ENCODE results near the gene TBX20. TPM values are rescaled to one million over a fixed set of nuclear protein-coding genes. Genes with fewer than 3 reads are reported as not detected.
"Not testable (repeated sequence)": the region's sequence is repeated elsewhere in the genome, so short reads cannot be mapped to it uniquely, and the experiment has no call there.

Gene TBX20
- total RNA-seq, 1 experiment from 2014 or later, result not detected

DNA sequence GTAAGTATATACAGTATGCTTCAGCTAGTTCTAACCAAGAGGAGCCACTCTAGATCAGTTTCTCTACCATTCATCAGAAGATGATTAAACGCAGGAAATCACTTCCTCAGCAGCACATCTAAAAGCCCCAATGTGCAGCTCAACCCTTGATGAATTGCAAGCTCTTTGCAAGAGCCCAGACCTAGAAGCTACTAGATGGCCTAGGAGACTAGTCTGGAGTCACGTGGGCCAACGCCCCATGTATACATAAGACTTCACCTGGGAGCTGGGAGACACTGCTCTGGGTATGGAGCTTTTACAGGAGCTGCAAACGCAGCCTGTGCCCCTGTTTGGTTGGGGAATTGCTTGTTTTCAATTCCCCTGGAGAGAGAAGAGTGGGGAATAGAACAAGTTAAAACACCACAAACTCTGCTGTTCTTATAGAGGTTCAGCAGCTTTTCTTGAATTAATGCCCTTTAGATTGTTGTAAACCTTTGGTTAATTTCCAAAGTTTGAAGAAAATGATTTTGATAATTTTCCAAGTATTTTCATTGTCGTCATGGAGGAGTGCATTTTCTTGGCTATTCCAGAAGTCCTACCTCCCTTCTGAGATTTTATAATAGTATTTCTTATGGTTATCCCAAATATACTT, 69.9 kb downstream of the TBX20 start:
- H3K23me2 ChIP-seq (ENCODE audit: insufficient read length, low read depth, low read length, poor library complexity, severe bottlenecking); H3K4ac ChIP-seq (ENCODE audit: low read depth, low read length); H4K20me1 ChIP-seq (ENCODE audit: control insufficient read depth, insufficient read depth, insufficient read length); H3K56ac ChIP-seq (ENCODE audit: insufficient read length, low read depth, low read length); H3K79me1 ChIP-seq (ENCODE audit: insufficient read depth, low read depth, low read length, poor library complexity, severe bottlenecking); H4K5ac ChIP-seq (ENCODE audit: insufficient read length, low read depth, low read length); H3K18ac ChIP-seq (ENCODE audit: insufficient read length, low read depth, low read length); H3K9me3 Mint-ChIP-seq; H3T11ph ChIP-seq (ENCODE audit: low read length); H3K9me3 ChIP-seq (ENCODE audit: control insufficient read depth, low read depth, low read length); H4K8ac ChIP-seq (replicated peaks; ENCODE audit: insufficient read length, low read depth, low read length); H3K27ac Mint-ChIP-seq; H3K4me3 Mint-ChIP-seq; H2BK120ac ChIP-seq (ENCODE audit: low read depth, low read length, poor library complexity, severe bottlenecking); H3K14ac ChIP-seq (ENCODE audit: insufficient read depth, low read length); H3K4me1 ChIP-seq (ENCODE audit: insufficient read depth, low read length); H3K23ac ChIP-seq (ENCODE audit: insufficient read length, low read depth, low read length); H2BK12ac ChIP-seq (ENCODE audit: insufficient read length, low read depth, low read length); H3K79me2 ChIP-seq (ENCODE audit: insufficient read depth, low read length); H2BK20ac ChIP-seq (ENCODE audit: low read depth, low read length, poor library complexity, severe bottlenecking); H4K91ac ChIP-seq (ENCODE audit: insufficient read length, low read depth, low read length); H2BK5ac ChIP-seq (ENCODE audit: insufficient read length, low read length); H3K9ac ChIP-seq (ENCODE audit: extremely low read depth, insufficient read length, low read length); H3K4me2 ChIP-seq (ENCODE audit: insufficient read depth, insufficient read length, low read length); H3K27me3 ChIP-seq (ENCODE audit: insufficient read depth, low read length); H2AK5ac ChIP-seq (ENCODE audit: insufficient read length, low read length); H2BK15ac ChIP-seq (ENCODE audit: low read depth, low read length); H3K27ac ChIP-seq (ENCODE audit: insufficient read length, low read depth, low read length); H3K36me3 Mint-ChIP-seq (ENCODE audit: insufficient read depth in 1 of 3, low read depth in 3 of 3); H2AFZ ChIP-seq (ENCODE audit: low read length): not testable (repeated sequence)
- peaks cover 45% of the 10 kb centered on the region for H3K27me3 Mint-ChIP-seq (ENCODE audit: low read depth)
- peaks cover 7 to 14% of the 10 kb centered on the region in 2 experiments for H3K4me1 Mint-ChIP-seq
- DNase-seq, result peak; percentile 27
- no CpG with 5 or more reads among the region's 5 CpGs for WGBS (ENCODE audit: extremely low coverage, insufficient read length, low lambda C conversion rate)

DNA sequence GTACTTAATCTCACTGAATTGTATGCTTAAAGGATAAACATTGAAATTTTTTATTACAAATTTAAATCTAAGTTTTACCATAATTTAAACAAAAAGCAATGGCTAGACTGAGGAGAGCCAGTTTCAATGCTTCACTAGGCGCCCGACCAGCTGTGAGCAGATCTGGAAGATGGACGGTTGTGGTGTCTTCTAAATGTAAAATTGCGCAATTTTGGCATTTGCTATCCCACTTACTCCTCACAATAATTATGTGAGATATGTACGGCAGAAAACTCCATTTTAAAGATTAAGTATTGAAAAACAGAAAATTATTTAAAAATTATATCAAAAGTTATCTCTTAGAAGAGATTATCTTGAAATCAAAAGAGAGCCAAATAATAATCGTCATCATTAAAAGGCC, 73.2 kb downstream of the TBX20 start:
- H3K4me3 Mint-ChIP-seq; H3K79me2 ChIP-seq (ENCODE audit: insufficient read depth, low read length); H2BK120ac ChIP-seq (ENCODE audit: low read depth, low read length, poor library complexity, severe bottlenecking); H4K5ac ChIP-seq (ENCODE audit: insufficient read length, low read depth, low read length); H3K36me3 Mint-ChIP-seq (ENCODE audit: insufficient read depth in 1 of 3, low read depth in 3 of 3); H3K27ac ChIP-seq (ENCODE audit: insufficient read length, low read depth, low read length); DNase-seq; H3K9ac ChIP-seq (ENCODE audit: extremely low read depth, insufficient read length, low read length); H3K23me2 ChIP-seq (ENCODE audit: insufficient read length, low read depth, low read length, poor library complexity, severe bottlenecking); H3K79me1 ChIP-seq (ENCODE audit: insufficient read depth, low read depth, low read length, poor library complexity, severe bottlenecking); H3K4me2 ChIP-seq (ENCODE audit: insufficient read depth, insufficient read length, low read length); H3K27me3 ChIP-seq (ENCODE audit: insufficient read depth, low read length); H2BK20ac ChIP-seq (ENCODE audit: low read depth, low read length, poor library complexity, severe bottlenecking); H3K9me3 Mint-ChIP-seq; H3K56ac ChIP-seq (ENCODE audit: insufficient read length, low read depth, low read length); H3K14ac ChIP-seq (ENCODE audit: insufficient read depth, low read length); H3T11ph ChIP-seq (ENCODE audit: low read length); H2BK15ac ChIP-seq (ENCODE audit: low read depth, low read length); H3K27ac Mint-ChIP-seq; H4K91ac ChIP-seq (ENCODE audit: insufficient read length, low read depth, low read length); H2BK5ac ChIP-seq (ENCODE audit: insufficient read length, low read length); H3K23ac ChIP-seq (ENCODE audit: insufficient read length, low read depth, low read length); H3K9me3 ChIP-seq (ENCODE audit: control insufficient read depth, low read depth, low read length); H4K8ac ChIP-seq (replicated peaks; ENCODE audit: insufficient read length, low read depth, low read length); H4K20me1 ChIP-seq (ENCODE audit: control insufficient read depth, insufficient read depth, insufficient read length); H3K4me1 Mint-ChIP-seq; H3K4ac ChIP-seq (ENCODE audit: low read depth, low read length); H3K4me1 ChIP-seq (ENCODE audit: insufficient read depth, low read length); H2AK5ac ChIP-seq (ENCODE audit: insufficient read length, low read length); H2AFZ ChIP-seq (ENCODE audit: low read length); H2BK12ac ChIP-seq (ENCODE audit: insufficient read length, low read depth, low read length); H3K18ac ChIP-seq (ENCODE audit: insufficient read length, low read depth, low read length): not testable (repeated sequence)
- H3K27me3 Mint-ChIP-seq (ENCODE audit: low read depth), result peaks cover 19% of the 10 kb centered on the region
- no CpG with 5 or more reads among the region's 6 CpGs for WGBS (ENCODE audit: extremely low coverage, insufficient read length, low lambda C conversion rate)
